Stimulated activated CD4-positive, alpha-beta T cell treated with anti-CD3 and anti-CD28 coated beads, TNF-alpha, amount 100 ng/mL, for 1 hour (primary cell): ENCODE data around the gene GSAP.
"Not testable (repeated sequence)": the region's sequence is repeated elsewhere in the genome, so short reads cannot be mapped to it uniquely, and the experiment has no call there.

Source experiments
- DNase-seq, 3 donors: peaks; one replicate each; pipeline ENCODE4 v3.0.0-alpha.2; 2020; ENCODE audit warnings: low read depth in 3 of 3, low spot score in 1 of 3

The GSAP gene

GRCh38 chr7:77293046-77293445 lies 123.1 kb downstream of the GSAP start:
- DNase-seq = no peak

- DNase-seq = no peak
These were observed 125.7 kb downstream of the GSAP start for GRCh38 chr7:77290425-77290824.

GRCh38 chr7:77289387-77289786 lies 126.8 kb downstream of the GSAP start:
- no peak for DNase-seq

GRCh38 chr7:77288676-77289320 lies 127.4 kb downstream of the GSAP start:
- no peak for DNase-seq

GRCh38 chr7:77284616-77285015 lies 131.5 kb downstream of the GSAP start:
- DNase-seq = no peak

GRCh38 chr7:77284005-77284404 lies 132.1 kb downstream of the GSAP start:
- DNase-seq = no peak

- DNase-seq = no peak
These were observed 133.3 kb downstream of the GSAP start for GRCh38 chr7:77282897-77283296.

- DNase-seq = no peak
These were observed 134.2 kb downstream of the GSAP start for GRCh38 chr7:77281780-77282478.

GRCh38 chr7:77276120-77276519 lies 140.0 kb downstream of the GSAP start:
- DNase-seq = no peak

GRCh38 chr7:77275663-77276062 lies 140.5 kb downstream of the GSAP start:
- DNase-seq = not testable (repeated sequence)

GRCh38 chr7:77271766-77272165 lies 144.4 kb downstream of the GSAP start:
- no peak for DNase-seq

GRCh38 chr7:77270094-77270480 lies 146.1 kb downstream of the GSAP start:
- no peak for DNase-seq

- no peak for DNase-seq
These were observed 146.6 kb downstream of the GSAP start for GRCh38 chr7:77269360-77270093.

- no peak for DNase-seq
These were observed 149.8 kb downstream of the GSAP start for GRCh38 chr7:77266291-77266794.

- no peak for DNase-seq
These were observed 150.5 kb downstream of the GSAP start for GRCh38 chr7:77265666-77266065.

- DNase-seq = no peak
These were observed 153.8 kb downstream of the GSAP start for GRCh38 chr7:77262316-77262715.
